DMS53 (cell line): ENCODE results near the gene PUM2.
"Not testable (repeated sequence)": the region's sequence is repeated elsewhere in the genome, so short reads cannot be mapped to it uniquely, and the experiment has no call there.

ENCODE experiments used
- DNase-seq: peaks from one replicate; lab custom pipeline; 2025; lab: John Stamatoyannopoulos, UW

The PUM2 gene

GRCh38 chr2:20368706-20369105, 18.1 kb upstream of the PUM2 start:
- DNase-seq, result no peak

- DNase-seq, result not testable (repeated sequence)
These were observed 17.3 kb upstream of the PUM2 start for GRCh38 chr2:20367929-20368328.

DNA sequence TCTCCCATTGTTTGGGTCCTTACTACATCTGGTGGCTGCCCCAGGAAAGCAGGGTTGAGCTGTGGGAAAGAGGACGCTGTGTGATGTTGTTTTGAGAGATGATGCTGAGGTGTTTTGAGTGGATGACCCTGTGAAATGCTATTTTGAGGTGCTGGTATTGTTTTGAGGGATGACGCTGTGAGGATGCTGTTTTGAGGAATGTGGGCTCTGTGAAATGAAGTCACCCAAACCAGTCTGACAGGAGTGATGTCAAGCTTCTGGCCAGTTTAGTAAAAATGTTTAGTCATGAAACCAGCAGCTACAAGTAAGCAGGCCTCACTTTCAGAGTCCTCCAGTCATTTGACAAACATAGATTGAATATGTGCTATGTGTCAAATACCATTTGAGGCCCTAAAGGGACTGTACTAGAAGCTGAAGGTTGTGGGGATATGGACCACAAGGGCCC, 16.1 kb upstream of the PUM2 start:
- no peak for DNase-seq

DNA sequence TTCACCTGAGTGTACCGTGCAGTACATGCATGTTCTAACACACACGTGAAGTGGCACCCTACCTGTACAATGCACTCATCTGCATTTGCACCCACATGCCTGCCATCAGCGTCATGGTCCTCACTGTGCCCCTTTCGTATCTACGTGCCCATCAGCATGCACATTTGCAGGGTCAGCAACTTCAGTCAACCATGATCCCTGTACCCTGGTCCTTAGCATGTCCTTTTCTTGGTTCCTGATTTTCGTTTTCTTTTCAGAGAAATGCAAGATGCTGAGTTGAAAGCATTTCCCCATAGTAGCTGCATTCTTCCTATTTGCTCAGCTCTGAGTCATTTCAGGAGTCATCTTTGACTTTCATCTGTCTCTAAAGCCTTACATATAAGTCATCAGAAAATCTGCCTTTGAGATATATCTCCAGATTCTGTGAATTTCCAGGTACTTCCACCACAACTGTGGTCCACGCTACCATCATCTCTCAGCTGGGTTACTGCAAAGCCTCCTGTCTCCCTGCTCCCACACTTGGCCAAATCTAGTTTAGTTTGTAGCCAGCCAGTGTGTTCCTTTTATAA, 14.7 kb upstream of the PUM2 start:
- DNase-seq, result no peak

- no peak for DNase-seq
These were observed 12.9 kb upstream of the PUM2 start for GRCh38 chr2:20363578-20363977.

DNA sequence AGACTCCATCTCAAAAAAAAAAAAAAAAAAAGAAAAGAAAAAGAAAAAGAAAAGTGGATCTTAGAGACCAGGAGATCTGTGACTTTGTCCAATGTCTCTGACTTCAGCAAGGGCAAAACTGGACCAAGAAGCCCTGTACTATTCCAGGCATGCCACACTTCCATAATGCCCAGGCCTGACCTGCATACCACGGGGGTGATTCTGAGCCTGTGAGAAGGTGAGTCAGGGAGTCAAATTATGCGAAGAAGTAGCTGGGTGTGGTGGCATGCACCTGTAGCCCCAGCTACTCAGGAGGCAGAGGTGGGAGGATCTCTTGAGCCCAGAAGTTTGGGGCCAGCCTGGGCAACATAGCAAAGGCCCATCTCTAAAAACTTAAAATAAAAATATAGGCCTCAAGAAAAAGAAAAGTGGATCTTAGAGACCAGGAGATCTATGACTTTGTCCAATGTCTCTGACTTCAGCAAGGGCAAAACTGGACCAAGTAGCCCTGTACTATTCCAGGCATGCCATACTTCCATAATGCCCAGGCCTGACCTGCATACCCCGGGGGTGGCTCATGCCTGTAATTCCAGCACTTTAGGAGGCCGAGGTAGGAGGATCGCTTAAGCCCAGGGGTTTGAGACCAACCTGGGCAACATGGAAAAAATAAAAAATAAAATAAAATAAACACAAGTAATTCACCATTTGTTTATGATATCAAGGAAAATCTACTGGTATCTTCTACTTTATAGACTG, 12.2 kb upstream of the PUM2 start:
- DNase-seq, result no peak

- no peak for DNase-seq
These were observed 11.2 kb upstream of the PUM2 start for GRCh38 chr2:20361893-20362292.

DNA sequence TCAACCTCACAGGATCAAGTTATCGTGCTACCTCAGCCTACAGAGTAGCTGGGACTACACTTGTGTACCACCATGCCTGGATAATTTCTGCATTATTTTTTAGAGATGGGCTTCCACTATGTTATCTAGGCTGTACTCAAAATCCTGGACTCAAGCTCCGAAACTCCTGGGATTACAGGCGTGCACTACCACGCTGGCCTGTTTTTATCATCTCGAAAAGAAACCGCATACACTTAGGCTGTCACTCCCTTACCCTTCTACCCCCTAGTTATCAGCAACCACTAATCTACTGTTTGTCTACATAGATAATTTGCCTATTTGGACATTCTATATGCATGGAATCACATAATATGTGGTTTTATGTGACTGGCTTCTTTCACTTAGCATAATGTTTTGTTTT, 8.5 kb upstream of the PUM2 start:
- no peak for DNase-seq

DNA sequence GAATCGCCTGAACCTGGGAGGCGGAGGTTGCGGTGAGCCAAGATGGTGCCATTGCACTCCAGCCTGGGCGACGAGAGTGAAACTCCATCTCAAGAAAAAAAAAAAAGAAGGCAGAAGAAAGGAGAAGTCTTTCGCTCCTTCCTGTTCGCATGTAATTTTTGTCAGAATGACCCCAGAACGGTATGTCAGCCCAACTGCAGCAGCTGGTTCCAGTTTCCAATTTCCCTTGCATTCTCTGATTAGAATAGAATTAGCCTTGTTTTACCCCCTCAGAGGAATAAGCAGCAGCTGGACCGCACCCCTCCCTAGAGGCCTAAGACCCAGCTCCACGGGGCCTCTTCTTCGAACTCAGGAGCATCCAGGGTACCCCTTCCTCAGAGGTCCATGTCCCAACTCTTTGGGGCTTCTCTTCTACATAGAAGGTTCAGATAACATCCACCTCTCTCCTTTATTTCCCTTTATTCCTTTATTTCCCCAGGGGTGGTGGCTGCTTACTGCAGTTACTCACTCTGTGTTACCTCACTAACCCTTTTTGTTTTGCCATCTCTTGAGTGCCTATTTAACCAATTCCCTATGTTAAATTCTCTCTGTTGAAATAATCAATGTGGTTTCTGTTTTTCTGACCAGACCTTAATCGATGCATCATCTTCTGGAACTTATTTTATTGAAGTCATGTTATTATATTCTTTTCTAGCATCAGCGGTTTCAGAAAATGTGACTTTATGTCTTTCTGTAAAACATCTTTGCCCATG, 7.2 kb upstream of the PUM2 start:
- no peak for DNase-seq

- peak; percentile 4 for DNase-seq
These were observed 5.4 kb upstream of the PUM2 start for GRCh38 chr2:20356042-20356441.

DNA sequence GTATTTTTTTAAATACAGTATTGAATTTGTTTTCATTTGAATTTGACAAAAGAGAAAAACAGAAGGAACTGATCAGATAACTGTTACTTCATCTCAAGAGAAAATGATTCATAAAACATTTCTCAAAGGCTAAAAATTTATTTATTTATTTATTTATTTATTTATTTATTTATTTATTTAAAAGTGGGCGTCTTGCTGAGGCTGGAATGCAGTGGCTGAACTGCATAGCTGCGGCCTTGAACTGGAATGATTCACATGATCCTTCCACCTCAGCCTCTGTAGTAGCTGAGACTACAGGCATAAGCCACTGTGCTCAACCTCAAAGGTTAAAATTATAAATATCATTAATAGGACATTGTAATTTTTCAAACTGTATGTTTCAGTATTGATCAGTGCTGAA, 4.5 kb upstream of the PUM2 start:
- no peak for DNase-seq

GRCh38 chr2:20353241-20353992, 2.8 kb upstream of the PUM2 start:
- DNase-seq, result peak; percentile 66

GRCh38 chr2:20352581-20353216, 2.1 kb upstream of the PUM2 start:
- no peak for DNase-seq

- peak; percentile 9 for DNase-seq
These were observed 1.6 kb upstream of the PUM2 start for GRCh38 chr2:20352230-20352578.

DNA sequence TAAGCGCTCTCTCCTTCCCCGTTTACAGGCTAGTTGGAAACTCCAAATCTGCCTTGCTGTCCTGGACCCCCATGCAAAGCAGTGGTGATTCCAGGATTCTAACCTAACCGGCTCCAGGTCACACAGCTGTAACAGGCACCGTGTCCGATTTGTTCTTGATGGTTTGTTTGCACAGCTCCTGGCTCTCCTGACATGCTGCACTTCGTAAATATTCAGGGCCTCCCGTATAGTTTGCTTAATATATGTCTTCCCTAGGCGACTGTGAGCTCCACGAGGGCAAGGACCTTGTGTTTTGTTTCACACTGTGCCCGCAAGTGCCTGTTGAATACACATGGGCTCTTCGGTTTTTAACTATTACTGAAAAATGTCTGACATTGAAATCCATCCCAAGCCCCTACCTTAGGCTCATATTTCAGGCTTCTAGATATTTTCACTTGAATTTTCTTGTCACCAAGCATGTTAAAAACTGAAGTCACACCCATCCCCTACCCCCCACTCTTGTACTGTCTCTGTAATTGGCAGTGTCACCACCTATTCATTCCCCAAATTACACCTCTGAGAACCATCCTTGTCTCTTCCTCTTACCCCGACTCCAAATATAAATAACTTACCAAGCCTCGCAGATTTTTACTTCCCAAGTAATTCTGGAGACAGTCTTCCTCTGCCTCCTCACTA, 1.0 kb upstream of the PUM2 start:
- peak; percentile 84 for DNase-seq

DNA sequence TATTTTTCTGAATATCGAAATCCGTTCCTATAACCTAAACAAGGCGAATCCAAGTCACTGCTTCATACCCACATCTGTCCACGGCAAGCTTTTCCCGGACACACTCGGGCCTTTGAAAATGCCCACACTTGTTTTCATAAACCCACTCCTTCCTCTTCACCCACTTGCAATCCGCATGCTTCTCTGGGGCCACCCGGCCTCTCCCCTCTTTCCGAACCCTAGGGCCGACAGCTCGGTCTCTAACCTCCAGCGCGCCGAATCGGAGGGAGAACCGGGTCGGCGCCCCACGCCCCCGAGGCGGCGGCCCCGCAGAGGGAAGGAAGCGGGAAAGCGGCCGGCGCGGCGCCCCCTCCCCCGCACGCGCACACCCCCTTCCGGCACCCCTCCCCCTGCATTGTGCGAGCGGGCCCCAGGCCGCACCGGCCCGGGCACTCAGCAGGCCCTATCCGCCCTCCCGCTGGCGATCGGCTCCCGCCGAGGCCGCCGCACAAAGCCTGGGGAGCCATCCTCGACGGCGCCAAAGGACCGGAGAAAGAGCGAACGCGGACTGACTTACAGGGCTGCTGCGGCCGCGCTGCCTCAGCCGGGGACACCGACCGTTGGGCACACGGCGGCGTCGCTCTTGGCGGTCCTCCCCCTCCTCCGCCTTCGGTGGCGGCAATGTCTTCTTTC, 467 bp downstream of the PUM2 start:
- DNase-seq, result peak; percentile 72

DNA sequence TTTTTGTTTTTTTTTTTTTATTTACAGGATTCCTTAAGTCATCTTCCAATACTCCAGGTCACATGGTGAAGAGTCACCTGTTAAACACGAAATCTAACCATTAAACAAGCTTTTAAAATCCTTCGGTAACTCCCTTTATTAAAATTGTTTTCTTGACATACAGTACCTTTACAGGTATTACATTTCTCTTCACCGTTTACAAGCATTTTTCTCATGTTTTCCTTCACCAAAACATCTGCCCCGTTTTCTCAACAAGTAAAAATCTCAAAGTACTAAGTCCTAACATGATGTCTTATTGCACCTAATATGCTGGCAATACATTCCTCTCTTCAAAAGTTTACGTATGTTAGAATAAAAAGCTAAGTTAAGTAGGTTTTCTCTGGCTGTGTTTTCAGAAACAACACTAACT, 1.1 kb downstream of the PUM2 start:
- DNase-seq, result no peak

GRCh38 chr2:20348542-20348941, 2.1 kb downstream of the PUM2 start:
- DNase-seq, result no peak

DNA sequence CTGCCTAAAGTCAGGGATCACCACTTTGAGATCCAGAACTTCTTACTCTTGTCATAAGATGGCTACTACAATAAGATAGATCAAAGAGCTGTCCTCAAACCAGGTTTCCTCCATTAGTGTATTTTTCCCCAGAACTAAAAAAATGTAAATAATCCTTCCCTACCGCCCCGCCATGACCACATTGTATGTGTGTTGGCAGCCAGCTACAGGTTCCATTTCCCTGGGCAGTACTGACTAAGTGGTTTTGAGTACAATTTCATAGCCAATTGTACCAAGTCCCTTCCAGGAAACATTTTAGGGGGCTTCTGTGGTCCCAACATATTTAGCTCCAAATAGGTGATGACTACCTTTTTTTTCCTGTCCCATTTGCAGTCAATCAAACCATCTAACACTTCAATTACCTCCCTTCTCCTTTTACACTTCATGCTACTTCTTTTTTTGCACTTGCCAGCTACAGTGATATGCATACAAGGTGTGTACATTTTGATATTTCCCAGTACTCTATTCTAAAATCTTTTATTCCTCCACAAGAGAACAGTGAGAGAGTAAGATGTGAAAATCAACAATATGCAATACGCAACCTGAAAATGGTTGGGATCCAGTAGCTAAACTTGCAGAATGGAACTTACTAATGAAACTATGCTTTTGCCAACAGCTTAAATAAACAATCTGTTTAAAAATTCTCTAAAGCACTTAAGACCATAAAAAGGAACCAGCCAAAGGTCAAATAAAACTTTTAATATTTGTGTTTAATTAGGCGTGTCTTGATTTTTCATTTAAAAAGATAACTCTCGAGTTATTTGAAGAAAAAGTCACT, 3.9 kb downstream of the PUM2 start:
- DNase-seq, result no peak

- DNase-seq, result peak; percentile 16
These were observed 7.5 kb downstream of the PUM2 start for GRCh38 chr2:20343128-20343527.
